Measurements from ENCODE around the gene KBTBD12.
A peak's percentile ranks its signal among the peaks of the same experiment; 100 is the strongest.

The KBTBD12 gene

GRCh38 chr3:127953091-127954035 lies 38.3 kb downstream of the KBTBD12 start:
- DNase-seq = no peak

- no peak for DNase-seq
These were observed 39.6 kb downstream of the KBTBD12 start for GRCh38 chr3:127954640-127955039.

GRCh38 chr3:127955728-127956127 lies 40.7 kb downstream of the KBTBD12 start:
- DNase-seq = no peak

- no peak for DNase-seq
These were observed 44.0 kb downstream of the KBTBD12 start for GRCh38 chr3:127959041-127959440.

GRCh38 chr3:127959873-127960272 lies 44.8 kb downstream of the KBTBD12 start:
- DNase-seq = peak; percentile 14 to 28

- DNase-seq = no peak
These were observed 45.5 kb downstream of the KBTBD12 start for GRCh38 chr3:127960421-127960965.

GRCh38 chr3:127961124-127961523 lies 46.1 kb downstream of the KBTBD12 start:
- no peak for DNase-seq

- DNase-seq = no peak
These were observed 46.9 kb downstream of the KBTBD12 start for GRCh38 chr3:127961963-127962362.

GRCh38 chr3:127962937-127963336 lies 47.9 kb downstream of the KBTBD12 start:
- no peak for DNase-seq

- no peak for DNase-seq
These were observed 49.0 kb downstream of the KBTBD12 start for GRCh38 chr3:127964053-127964452.

GRCh38 chr3:127964816-127965215 lies 49.8 kb downstream of the KBTBD12 start:
- no peak for DNase-seq

- no peak for DNase-seq
These were observed 52.3 kb downstream of the KBTBD12 start for GRCh38 chr3:127967316-127967715.

GRCh38 chr3:127970966-127971592 lies 56.0 kb downstream of the KBTBD12 start:
- DNase-seq = peak; percentile 27 to 52

GRCh38 chr3:127974226-127974625 lies 59.2 kb downstream of the KBTBD12 start:
- DNase-seq = no peak

- DNase-seq = peak; percentile 8 to 15
These were observed 60.4 kb downstream of the KBTBD12 start for GRCh38 chr3:127975153-127976029.

- no peak for DNase-seq
These were observed 63.6 kb downstream of the KBTBD12 start for GRCh38 chr3:127978636-127979035.

GRCh38 chr3:127979473-127979872 lies 64.4 kb downstream of the KBTBD12 start:
- DNase-seq = no peak

GRCh38 chr3:127981097-127981496 lies 66.1 kb downstream of the KBTBD12 start:
- no peak for DNase-seq

- DNase-seq = no peak
These were observed 67.1 kb downstream of the KBTBD12 start for GRCh38 chr3:127982155-127982554.

GRCh38 chr3:127984241-127984975 lies 69.4 kb downstream of the KBTBD12 start:
- DNase-seq = no peak

- DNase-seq = peak; percentile 1 to 6
These were observed 70.2 kb downstream of the KBTBD12 start for GRCh38 chr3:127985216-127985615.

GRCh38 chr3:127985655-127986225 lies 70.7 kb downstream of the KBTBD12 start:
- no peak for DNase-seq

Data from inflammatory macrophage treated with lipopolysaccharide for 1 hour (primary cell).